IMR-90 (cell line): ENCODE results near the gene BCL11A. TPM values are rescaled to one million over a fixed set of nuclear protein-coding genes. Genes with fewer than 3 reads are reported as not detected.

Experiments
- ATAC-seq: fragments of 200-7000 bp; cut with Tn5 transposase; 2 replicates; pipeline ENCODE4 v1.9.1; 2020; ENCODE audit warnings: low read depth, mild to moderate bottlenecking, moderate library complexity
- BruUV-seq: library from RNA; stranded (reverse); fragments of 400-500 nt; replicated peaks from 2 replicates; lab custom pipeline; 2021; lab: Mats Ljungman, UMichigan
- CTCF ChIA-PET: fragments of 300-600 bp; formaldehyde crosslinking; extraction: SDS; loops from one replicate; lab custom pipeline; 2021; ENCODE audit warnings: antibody characterized with exemption; lab: Yijun Ruan, JAX
- POLR2A ChIA-PET: fragments of 300-600 bp; sonication (Branson Sonifier 250); formaldehyde crosslinking; loops from one replicate; lab custom pipeline; 2022; ENCODE audit warnings: antibody characterized with exemption; ENCODE audit not compliant: unreplicated experiment; lab: Charles Lee
- DNase-seq: peaks from one replicate; pipeline ENCODE4 v3.0.0; 2013
- H2AFZ ChIP-seq: replicated peaks from 2 replicates; pipeline ENCODE3; 2013; ENCODE audit warnings: low read length, mild to moderate bottlenecking; ENCODE audit not compliant: poor library complexity
- H2AK5ac ChIP-seq: 2 replicates; pipeline ENCODE4 v1.6.1; 2013; ENCODE audit warnings: low read depth, low read length, inconsistent platforms
- H2AK9ac ChIP-seq: replicated peaks from 2 replicates; pipeline ENCODE3; 2013; ENCODE audit warnings: mild to moderate bottlenecking, low read depth, low read length, moderate library complexity; ENCODE audit not compliant: poor library complexity
- H2BK120ac ChIP-seq: 2 replicates; pipeline ENCODE4 v1.6.1; 2013; ENCODE audit warnings: low read depth, low read length, inconsistent platforms
- H2BK15ac ChIP-seq: 3 replicates; pipeline ENCODE4 v1.6.1; 2013; ENCODE audit warnings: low read depth, low read length, inconsistent platforms
- H2BK20ac ChIP-seq: 2 replicates; pipeline ENCODE4 v1.6.1; 2013; ENCODE audit warnings: low read depth, mild to moderate bottlenecking, inconsistent platforms, low read length, moderate library complexity
- H2BK5ac ChIP-seq: 2 replicates; pipeline ENCODE4 v1.6.1; 2013; ENCODE audit warnings: mild to moderate bottlenecking, low read depth, low read length, inconsistent platforms; ENCODE audit not compliant: poor library complexity, severe bottlenecking
- H3K14ac ChIP-seq: replicated peaks from 2 replicates; pipeline ENCODE4 v1.6.1; 2013; ENCODE audit warnings: low read depth, low read length, inconsistent platforms
- H3K18ac ChIP-seq: 2 replicates; pipeline ENCODE4 v1.6.1; 2013; ENCODE audit warnings: low read depth, low read length, control low read depth
- H3K23ac ChIP-seq: 2 replicates; pipeline ENCODE4 v1.6.1; 2013; ENCODE audit warnings: low read depth, low read length, inconsistent platforms
- H3K27ac ChIP-seq: 2 replicates; pipeline ENCODE4 v1.5.1; 2013; ENCODE audit warnings: mild to moderate bottlenecking, control low read depth, low read length; ENCODE audit not compliant: insufficient read depth
- H3K27me3 ChIP-seq: 2 replicates; pipeline ENCODE4 v1.6.1; 2013; ENCODE audit warnings: low read length; ENCODE audit not compliant: control insufficient read depth, insufficient read depth
- H3K36me3 ChIP-seq: 2 replicates; pipeline ENCODE4 v1.6.1; 2013; ENCODE audit warnings: low read length, mixed read lengths; ENCODE audit not compliant: control insufficient read depth, insufficient read depth
- H3K4ac ChIP-seq: 2 replicates; pipeline ENCODE4 v1.6.1; 2013; ENCODE audit warnings: low read depth, low read length, inconsistent platforms
- H3K4me1 ChIP-seq: 2 replicates; pipeline ENCODE4 v1.6.1; 2013; ENCODE audit warnings: low read length, mixed read lengths; ENCODE audit not compliant: control insufficient read depth, insufficient read depth
- H3K4me2 ChIP-seq: 2 replicates; pipeline ENCODE4 v1.6.1; 2013; ENCODE audit warnings: low read depth, mild to moderate bottlenecking, control low read depth, low read length, moderate library complexity
- H3K4me3 ChIP-seq: 2 replicates; pipeline ENCODE4 v1.5.1; 2013; ENCODE audit warnings: low read depth, mild to moderate bottlenecking, control low read depth, low read length, moderate library complexity; ENCODE audit not compliant: insufficient read depth
- H3K56ac ChIP-seq: 2 replicates; pipeline ENCODE4 v1.6.1; 2013; ENCODE audit warnings: low read length, inconsistent platforms; ENCODE audit not compliant: insufficient read depth; ENCODE audit errors: extremely low read depth
- H3K79me1 ChIP-seq, 2 experiments: 2 replicates each; pipeline ENCODE4 v1.6.1; 2013; ENCODE audit warnings: low read length in 2 of 2, inconsistent platforms in 1 of 2, low read depth in 1 of 2
- H3K9ac ChIP-seq: 2 replicates; pipeline ENCODE4 v1.6.1; 2013; ENCODE audit warnings: low read depth, low read length, control low read depth
- H3K9me1 ChIP-seq: 2 replicates; pipeline ENCODE4 v1.6.1; 2013; ENCODE audit warnings: low read length, inconsistent platforms; ENCODE audit not compliant: insufficient read depth
- H3K9me3 ChIP-seq: 2 replicates; pipeline ENCODE4 v1.6.1; 2013; ENCODE audit warnings: low read length; ENCODE audit not compliant: control insufficient read depth, insufficient read depth
- H4K20me1 ChIP-seq: 2 replicates; pipeline ENCODE4 v1.6.1; 2013; ENCODE audit warnings: low read length, inconsistent platforms; ENCODE audit not compliant: insufficient read depth
- H4K5ac ChIP-seq: 2 replicates; pipeline ENCODE4 v1.6.1; 2013; ENCODE audit warnings: mild to moderate bottlenecking, low read depth, low read length, control low read depth
- H4K8ac ChIP-seq, 2 experiments: 2 replicates each; pipeline ENCODE4 v1.6.1; 2013; ENCODE audit warnings: low read depth in 2 of 2, low read length in 2 of 2, control low read depth in 1 of 2, inconsistent platforms in 1 of 2
- H4K91ac ChIP-seq: 2 replicates; pipeline ENCODE4 v1.6.1; 2013; ENCODE audit warnings: low read depth, low read length, inconsistent platforms; ENCODE audit not compliant: insufficient read depth
- BHLHE40 ChIP-seq: fragments of 150-350 bp; IDR thresholded peaks from 2 replicates; pipeline ENCODE4 v1.6.1; 2016; ENCODE audit warnings: mild to moderate bottlenecking, low read depth, low read length
- CEBPB ChIP-seq: IDR thresholded peaks from 2 replicates; pipeline ENCODE4 v1.6.1; 2012; ENCODE audit warnings: low read depth, low read length, improper control_type of control experiment
- CHD1 ChIP-seq: IDR thresholded peaks from 2 replicates; pipeline ENCODE4 v1.6.1; 2012; ENCODE audit warnings: low read depth, low read length, improper control_type of control experiment
- CTCF ChIP-seq: conservative IDR thresholded peaks from 2 replicates; pipeline ENCODE4 v1.5.1; 2012; ENCODE audit warnings: mild to moderate bottlenecking, low read depth, low read length, improper control_type of control experiment
- ELK1 ChIP-seq: fragments of 150-350 bp; IDR thresholded peaks from 2 replicates; pipeline ENCODE4 v1.6.1; 2016; ENCODE audit warnings: low read depth, mild to moderate bottlenecking, low read length, moderate library complexity, borderline replicate concordance
- FOS ChIP-seq: fragments of 150-350 bp; IDR thresholded peaks from 2 replicates; pipeline ENCODE4 v1.6.1; 2016; ENCODE audit warnings: low read depth, low read length
- MAFK ChIP-seq: IDR thresholded peaks from 2 replicates; pipeline ENCODE4 v1.6.1; 2012; ENCODE audit warnings: low read depth, low read length, improper control_type of control experiment
- MAZ ChIP-seq: IDR thresholded peaks from 2 replicates; pipeline ENCODE4 v1.6.1; 2012; ENCODE audit warnings: low read depth, mild to moderate bottlenecking, low read length, improper control_type of control experiment, moderate library complexity, borderline replicate concordance
- MXI1 ChIP-seq: IDR thresholded peaks from 2 replicates; pipeline ENCODE4 v1.6.1; 2012; ENCODE audit warnings: low read depth, mild to moderate bottlenecking, low read length, moderate library complexity, borderline replicate concordance
- NFE2L2 ChIP-seq: fragments of 150-350 bp; IDR thresholded peaks from 2 replicates; pipeline ENCODE4 v1.6.1; 2016; ENCODE audit warnings: low read depth, mild to moderate bottlenecking, low read length
- POLR2A ChIP-seq: IDR thresholded peaks from 2 replicates; pipeline ENCODE4 v1.6.1; 2012; ENCODE audit warnings: mild to moderate bottlenecking, low read depth, low read length
- RAD21 ChIP-seq: IDR thresholded peaks from 2 replicates; pipeline ENCODE4 v1.6.1; 2012; ENCODE audit warnings: low read length, improper control_type of control experiment
- RCOR1 ChIP-seq: IDR thresholded peaks from 2 replicates; pipeline ENCODE4 v1.6.1; 2012; ENCODE audit warnings: mild to moderate bottlenecking, low read length, improper control_type of control experiment; ENCODE audit not compliant: insufficient replicate concordance
- RFX5 ChIP-seq: IDR thresholded peaks from 2 replicates; pipeline ENCODE4 v1.8.0; 2012; ENCODE audit warnings: low read depth, mild to moderate bottlenecking, low read length, moderate library complexity
- SMC3 ChIP-seq: fragments of 150-350 bp; IDR thresholded peaks from 2 replicates; pipeline ENCODE4 v1.6.1; 2016; ENCODE audit warnings: low read depth, mild to moderate bottlenecking, antibody characterized with exemption, low read length, moderate library complexity
- USF2 ChIP-seq: fragments of 150-350 bp; IDR thresholded peaks from 2 replicates; pipeline ENCODE4 v1.6.1; 2017; ENCODE audit warnings: mild to moderate bottlenecking, antibody characterized with exemption, low read length, low read depth
- WGBS, 2 experiments: methylation state at CpG; one replicate each; pipeline versions ENCODE4 v1.1.5 to v1.1.7; 2013; ENCODE audit warnings: missing lambda C conversion rate in 2 of 2; ENCODE audit not compliant: insufficient read length in 1 of 2; ENCODE audit errors: extremely low coverage in 2 of 2; 5-methylcytosine and 5-hydroxymethylcytosine counted together
- dilution Hi-C: fragments of 300-500 bp; cut with HindIII; formaldehyde crosslinking; loops from one replicate; pipeline ENCODE4 v1.14.3; 2018; ENCODE audit warnings: low sequenced_read_pairs; ENCODE audit not compliant: unreplicated experiment
- in situ Hi-C: fragments of 300-500 bp; cut with MboI; formaldehyde crosslinking; loops from 3 replicates; pipeline ENCODE4 v1.14.3; 2019; ENCODE audit warnings: low sequenced_read_pairs, inconsistent platforms, mixed read lengths
- intact Hi-C: fragments of 100-400 bp; cut with micrococcal nuclease; formaldehyde crosslinking; loops from 2 replicates; pipeline ENCODE4 v1.10.0; 2022
- polyA plus RNA-seq, 3 experiments: library from polyadenylated mRNA; depleted of rRNA; stranded (reverse); fragments of >200 nt; gene quantifications; 2 replicates each; pipeline ENCODE4 v1.2.3, GENCODE V29; 2012; ENCODE audit warnings: low replicate concordance in 1 of 3
- total RNA-seq: library from RNA; depleted of rRNA; stranded (reverse); fragments of >200 nt; gene quantifications from 2 replicates; pipeline ENCODE4 v1.2.3, GENCODE V29; 2012

Gene BCL11A
- total and polyA plus RNA-seq, 2 of the 4 experiments (the other 2 are of a cell fraction), result 1.0 to 1.1 TPM

- H3K27ac ChIP-seq, result no peak overlapping the region
- no peak overlapping the region for H3K56ac ChIP-seq
- TF ChIP-seq FOS (no peak), RCOR1 (no peak), MAFK (no peak), SMC3 (no peak), CHD1 (no peak), MAZ (no peak), NFE2L2 (no peak), RAD21 (no peak), CTCF (no peak), CEBPB (no peak), ELK1 (no peak), RFX5 (no peak), MXI1 (no peak), POLR2A (no peak), BHLHE40 (no peak), USF2 (no peak)
- H2BK15ac ChIP-seq, result no peak overlapping the region
- no peak overlapping the region for H3K4me2 ChIP-seq
- POLR2A ChIA-PET, result no interaction called here
- no peak overlapping the region for H2AFZ ChIP-seq
- dilution Hi-C loops (no loop called here), in situ Hi-C loops (no loop called here), intact Hi-C loops (loop anchor here (10.0 kb wide), 1 partner anchor 1981 kb away; no protein-coding TSS in a partner anchor)
- no peak overlapping the region for H2BK20ac ChIP-seq
- H2AK5ac ChIP-seq, result no peak overlapping the region
- ATAC-seq (no peak), DNase-seq (no peak)
- no peak overlapping the region for H3K23ac ChIP-seq
- no peaks in the 10 kb centered on the region for H3K9me1 ChIP-seq
- no TSS peak for BruUV-seq
- H3K9ac ChIP-seq, result no peak overlapping the region
- no CpG with 5 or more reads among the region's 5 CpGs for WGBS, 2 experiments
- no peaks in the 10 kb centered on the region for H3K79me1 ChIP-seq
- H2BK5ac ChIP-seq, result no peak overlapping the region
- no peak overlapping the region for H2BK120ac ChIP-seq
- CTCF ChIA-PET, result interaction anchor here (1.1 to 1.2 kb wide), 2 partner anchors 9 to 26 kb away, joined by 3 read pairs; no protein-coding TSS in a partner anchor
- H3K18ac ChIP-seq, result no peak overlapping the region
- peaks cover 44% of the 10 kb centered on the region for H3K27me3 ChIP-seq
- H3K9me3 ChIP-seq, result no peaks in the 10 kb centered on the region
- H4K20me1 ChIP-seq, result no peaks in the 10 kb centered on the region
- no peak overlapping the region for H4K5ac ChIP-seq
- no peak overlapping the region for H3K4me3 ChIP-seq
- H3K4me1 ChIP-seq, result no peaks in the 10 kb centered on the region
- H2AK9ac ChIP-seq, result no peak overlapping the region
- H4K8ac ChIP-seq, result no peak overlapping the region
- no peak overlapping the region for H4K91ac ChIP-seq
- H3K14ac ChIP-seq, result no peak overlapping the region
- H3K4ac ChIP-seq, result no peak overlapping the region
- H3K36me3 ChIP-seq, result no peaks in the 10 kb centered on the region
Measured at GRCh38 chr2:60556175-60556574, 2.7 kb upstream of the BCL11A start.
